BJ (cell line): Measurements from ENCODE around the gene DLG2. TPM values are rescaled to one million over a fixed set of nuclear protein-coding genes. Genes with fewer than 3 reads are reported as not detected.

Experiments
- CTCF ChIA-PET: fragments of 350-600 bp; formaldehyde crosslinking; extraction: SDS; loops from one replicate; lab custom pipeline; 2021; ENCODE audit warnings: antibody characterized with exemption, inconsistent platforms; lab: Yijun Ruan, JAX
- POLR2A ChIA-PET: fragments of 300-600 bp; sonication (Branson Sonifier 250); formaldehyde crosslinking; extraction: SDS; loops from one replicate; lab custom pipeline; 2021; ENCODE audit warnings: antibody characterized with exemption; lab: Charles Lee
- DNase-seq: peaks from one replicate; pipeline ENCODE4 v3.0.0-alpha.2; 2011; ENCODE audit warnings: low read depth
- H3K27me3 ChIP-seq: 2 replicates; pipeline ENCODE4 v1.6.0; 2011; ENCODE audit warnings: low read length; ENCODE audit not compliant: control insufficient read depth, insufficient read depth
- H3K36me3 ChIP-seq: 2 replicates; pipeline ENCODE4 v1.5.1; 2011; ENCODE audit warnings: low read length; ENCODE audit not compliant: control insufficient read depth, insufficient read depth
- H3K4me3 ChIP-seq: 2 replicates; pipeline ENCODE4 v1.5.1; 2011; ENCODE audit warnings: low read depth, mild to moderate bottlenecking, control low read depth, low read length
- CTCF ChIP-seq: IDR thresholded peaks from 2 replicates; pipeline ENCODE4 v1.5.1; 2011; ENCODE audit warnings: low read depth, mild to moderate bottlenecking, control low read depth, inconsistent platforms, low read length, moderate library complexity; ENCODE audit not compliant: insufficient read depth
- polyA plus RNA-seq: library from polyadenylated mRNA; depleted of rRNA; stranded (reverse); fragments of >200 nt; gene quantifications from 2 replicates; pipeline ENCODE4 v1.2.3, GENCODE V29; 2011

The DLG2 gene
- polyA plus RNA-seq, 1 experiment = 0.28 TPM

- Histone ChIP-seq H3K36me3 (no peaks in the 10 kb centered on the region), H3K4me3 (no peak overlapping the region), H3K27me3 (no peaks in the 10 kb centered on the region)
- DNase-seq = no peak
- no peak for TF ChIP-seq CTCF
- ChIA-PET POLR2A (no interaction called here), CTCF (no interaction called here)
Measured at GRCh38 chr11:84022201-84022600, 1604.9 kb downstream of the DLG2 start.

- TF ChIP-seq CTCF = no peak
- POLR2A ChIA-PET = no interaction called here
- CTCF ChIA-PET = interaction anchor here (0.7 kb wide), 1 partner anchor 331 kb away, joined by 3 read pairs; no protein-coding TSS in a partner anchor
- no peaks in the 10 kb centered on the region for H3K36me3 ChIP-seq
- no peak overlapping the region for H3K4me3 ChIP-seq
- H3K27me3 ChIP-seq = no peaks in the 10 kb centered on the region
- no peak for DNase-seq
Measured at GRCh38 chr11:84021291-84021690, 1605.9 kb downstream of the DLG2 start.

GRCh38 chr11:84019571-84020194, 1607.5 kb downstream of the DLG2 start:
- no peaks in the 10 kb centered on the region for H3K27me3 ChIP-seq
- no peak for TF ChIP-seq CTCF
- H3K36me3 ChIP-seq = no peaks in the 10 kb centered on the region
- POLR2A ChIA-PET = no interaction called here
- no peak overlapping the region for H3K4me3 ChIP-seq
- DNase-seq = no peak
- CTCF ChIA-PET = no interaction called here

- H3K36me3 ChIP-seq = no peaks in the 10 kb centered on the region
- DNase-seq = no peak
- POLR2A ChIA-PET = no interaction called here
- CTCF ChIA-PET = no interaction called here
- no peak for TF ChIP-seq CTCF
- H3K4me3 ChIP-seq = no peak overlapping the region
- no peaks in the 10 kb centered on the region for H3K27me3 ChIP-seq
Measured at GRCh38 chr11:84014539-84014938, 1612.6 kb downstream of the DLG2 start.

GRCh38 chr11:84012171-84012826, 1614.8 kb downstream of the DLG2 start:
- no peaks in the 10 kb centered on the region for H3K27me3 ChIP-seq
- ChIA-PET POLR2A (no interaction called here), CTCF (no interaction called here)
- no peaks in the 10 kb centered on the region for H3K36me3 ChIP-seq
- no peak for DNase-seq
- H3K4me3 ChIP-seq = no peak overlapping the region
- no peak for TF ChIP-seq CTCF
